ENCODE measurements around the gene LRIG2. TPM values are rescaled to one million over a fixed set of nuclear protein-coding genes. Genes with fewer than 3 reads are reported as not detected.

The LRIG2 gene
- total and polyA plus RNA-seq, 2 of the 13 experiments (the other 11 are each of a cell fraction or from before 2014, with no cell fraction given) = 8.1 to 12.2 TPM

GRCh38 chr1:113027449-113027848, 45.5 kb upstream of the LRIG2 start (continued):
- TF ChIP-seq SNAI1 (CRISPR knock-in tag; IDR thresholded peaks at IDR 0.05; ENCODE audit: borderline replicate concordance) (no peak), CCAR2 (optimal IDR thresholded peaks at IDR 0.05; ENCODE audit: low read depth, low read length) (no peak), SMARCC2 (IDR thresholded peaks at IDR 0.05) (no peak), ARID2 (CRISPR knock-in tag; IDR thresholded peaks at IDR 0.05; ENCODE audit: borderline replicate concordance) (0 out of 2 replicates have a peak, but pooled peaks have one; percentile 7), ZBTB26 (CRISPR knock-in tag; IDR thresholded peaks at IDR 0.05; ENCODE audit: borderline replicate concordance) (no peak), XRCC5 (optimal IDR thresholded peaks at IDR 0.05; ENCODE audit: low read length) (no peak), GATAD1 (CRISPR knock-in tag; IDR thresholded peaks at IDR 0.05) (no peak), TAF1 (CRISPR knock-in tag; IDR thresholded peaks at IDR 0.05) (no peak), ZKSCAN1 (IDR thresholded peaks at IDR 0.05; ENCODE audit: low read length) (no peak), ZNF468 (CRISPR knock-in tag; IDR thresholded peaks at IDR 0.05) (no peak), GLMP (CRISPR knock-in tag; IDR thresholded peaks at IDR 0.05; ENCODE audit: borderline replicate concordance) (no peak), ZBTB44 (CRISPR knock-in tag; IDR thresholded peaks at IDR 0.05) (no peak), HNF1A (IDR thresholded peaks at IDR 0.05; ENCODE audit: low read depth) (0 out of 2 replicates have a peak, but pooled peaks have one; percentile 9), HNF1A (CRISPR knock-in tag; IDR thresholded peaks at IDR 0.05; ENCODE audit: borderline replicate concordance) (no peak), ZNF484 (CRISPR knock-in tag; IDR thresholded peaks at IDR 0.05; ENCODE audit: borderline replicate concordance, low read depth) (no peak), PPARG (CRISPR knock-in tag; conservative IDR thresholded peaks at IDR 0.05) (no peak), SRSF1 (optimal IDR thresholded peaks at IDR 0.05; ENCODE audit: low read depth, low read length) (no peak), ZNF776 (CRISPR knock-in tag; IDR thresholded peaks at IDR 0.05) (no peak), ATM (IDR thresholded peaks at IDR 0.05; ENCODE audit: borderline replicate concordance) (no peak), ZNF275 (CRISPR knock-in tag; IDR thresholded peaks at IDR 0.05; ENCODE audit: borderline replicate concordance) (no peak), SNAPC5 (CRISPR knock-in tag; IDR thresholded peaks at IDR 0.05; ENCODE audit: borderline replicate concordance) (no peak)

Measured in HepG2 (cell line).